ENCODE data around the gene AKAP13.
"Not testable (repeated sequence)": the region's sequence is repeated elsewhere in the genome, so short reads cannot be mapped to it uniquely, and the experiment has no call there.

DNA sequence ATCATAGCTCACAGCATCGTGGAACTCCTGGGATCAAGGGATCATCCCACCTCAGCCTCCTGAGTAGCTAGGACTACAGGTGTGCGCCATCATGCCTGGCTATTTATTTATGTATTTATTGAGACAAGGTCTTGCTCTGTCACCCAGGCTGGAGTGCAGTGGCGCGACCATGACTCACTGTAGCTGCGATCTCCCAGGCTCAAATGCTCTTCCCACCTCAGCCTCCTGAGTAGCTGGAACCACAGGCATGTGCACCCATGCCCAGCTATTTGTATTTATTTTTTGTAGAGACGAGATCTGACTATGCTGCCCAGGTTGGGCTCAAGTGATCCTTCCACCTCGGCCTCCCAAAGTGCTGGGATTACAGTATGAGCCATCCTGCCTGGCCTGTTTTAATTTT, 107.4 kb downstream of the AKAP13 start:
- TF ChIP-seq, protein P1, sequence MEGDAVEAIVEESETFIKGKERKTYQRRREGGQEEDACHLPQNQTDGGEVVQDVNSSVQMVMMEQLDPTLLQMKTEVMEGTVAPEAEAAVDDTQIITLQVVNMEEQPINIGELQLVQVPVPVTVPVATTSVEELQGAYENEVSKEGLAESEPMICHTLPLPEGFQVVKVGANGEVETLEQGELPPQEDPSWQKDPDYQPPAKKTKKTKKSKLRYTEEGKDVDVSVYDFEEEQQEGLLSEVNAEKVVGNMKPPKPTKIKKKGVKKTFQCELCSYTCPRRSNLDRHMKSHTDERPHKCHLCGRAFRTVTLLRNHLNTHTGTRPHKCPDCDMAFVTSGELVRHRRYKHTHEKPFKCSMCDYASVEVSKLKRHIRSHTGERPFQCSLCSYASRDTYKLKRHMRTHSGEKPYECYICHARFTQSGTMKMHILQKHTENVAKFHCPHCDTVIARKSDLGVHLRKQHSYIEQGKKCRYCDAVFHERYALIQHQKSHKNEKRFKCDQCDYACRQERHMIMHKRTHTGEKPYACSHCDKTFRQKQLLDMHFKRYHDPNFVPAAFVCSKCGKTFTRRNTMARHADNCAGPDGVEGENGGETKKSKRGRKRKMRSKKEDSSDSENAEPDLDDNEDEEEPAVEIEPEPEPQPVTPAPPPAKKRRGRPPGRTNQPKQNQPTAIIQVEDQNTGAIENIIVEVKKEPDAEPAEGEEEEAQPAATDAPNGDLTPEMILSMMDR (IDR thresholded peaks at IDR 0.05; ENCODE audit: poor library complexity, severe bottlenecking) = not testable (repeated sequence)
- TF ChIP-seq SMC3 (conservative IDR thresholded peaks at IDR 0.05; ENCODE audit: poor library complexity); MXI1 (conservative IDR thresholded peaks at IDR 0.05; ENCODE audit: poor library complexity, severe bottlenecking); POLR2AphosphoS5 (IDR thresholded peaks at IDR 0.05); RAD21 (conservative IDR thresholded peaks at IDR 0.05); TAF1 (IDR thresholded peaks at IDR 0.05; ENCODE audit: low read depth); EZH2 (IDR thresholded peaks at IDR 0.05; ENCODE audit: borderline replicate concordance, insufficient read depth, low read length, poor library complexity, severe bottlenecking): not testable (repeated sequence)

Data from neural cell (in vitro differentiated cells).